ENCODE results near the gene CRYL1.

The CRYL1 gene

DNA sequence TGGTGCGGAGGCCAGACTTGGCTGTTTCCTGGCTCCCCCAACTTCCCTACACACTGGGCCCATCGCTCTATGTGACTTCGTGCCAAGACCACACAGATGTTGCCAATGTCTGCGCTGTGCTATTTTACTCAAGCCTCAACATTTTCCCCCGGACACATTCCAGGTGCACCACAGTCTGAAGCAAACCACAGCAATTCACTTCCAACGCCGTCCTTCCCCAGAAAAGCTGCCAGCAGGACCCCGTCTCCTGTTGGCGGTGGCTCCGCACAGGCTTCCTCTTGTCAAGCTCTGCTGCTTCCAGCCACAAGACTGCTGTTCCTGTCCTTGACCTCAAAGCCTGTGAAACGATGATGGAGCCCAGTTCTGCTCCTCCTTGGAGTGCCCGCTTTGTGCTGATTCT is 100.7 kb downstream of the CRYL1 start:
- no peak overlapping the region for H3K27ac ChIP-seq (ENCODE audit: low read length)
- no peaks in the 10 kb centered on the region for H3K27me3 ChIP-seq (replicated peaks; ENCODE audit: insufficient read depth, low read length)
- no peaks in the 10 kb centered on the region for H3K9me3 ChIP-seq (replicated peaks; ENCODE audit: insufficient read depth, low read length)
- no peaks in the 10 kb centered on the region for H4K20me1 ChIP-seq (ENCODE audit: insufficient read depth, low read length)
- H3K9ac ChIP-seq (ENCODE audit: low read length) = no peak overlapping the region
- no peaks in the 10 kb centered on the region for H3K36me3 ChIP-seq (replicated peaks; ENCODE audit: insufficient read depth, low read length)
- H3K9me2 ChIP-seq (replicated peaks; ENCODE audit: insufficient read depth, low read length) = no peaks in the 10 kb centered on the region
- TF ChIP-seq EZH2phosphoT487 (IDR thresholded peaks at IDR 0.05; ENCODE audit: low read length) = no peak
- no peak for TF ChIP-seq EZH2 (optimal IDR thresholded peaks at IDR 0.05; ENCODE audit: low read depth, low read length)
- TF ChIP-seq, protein P1, sequence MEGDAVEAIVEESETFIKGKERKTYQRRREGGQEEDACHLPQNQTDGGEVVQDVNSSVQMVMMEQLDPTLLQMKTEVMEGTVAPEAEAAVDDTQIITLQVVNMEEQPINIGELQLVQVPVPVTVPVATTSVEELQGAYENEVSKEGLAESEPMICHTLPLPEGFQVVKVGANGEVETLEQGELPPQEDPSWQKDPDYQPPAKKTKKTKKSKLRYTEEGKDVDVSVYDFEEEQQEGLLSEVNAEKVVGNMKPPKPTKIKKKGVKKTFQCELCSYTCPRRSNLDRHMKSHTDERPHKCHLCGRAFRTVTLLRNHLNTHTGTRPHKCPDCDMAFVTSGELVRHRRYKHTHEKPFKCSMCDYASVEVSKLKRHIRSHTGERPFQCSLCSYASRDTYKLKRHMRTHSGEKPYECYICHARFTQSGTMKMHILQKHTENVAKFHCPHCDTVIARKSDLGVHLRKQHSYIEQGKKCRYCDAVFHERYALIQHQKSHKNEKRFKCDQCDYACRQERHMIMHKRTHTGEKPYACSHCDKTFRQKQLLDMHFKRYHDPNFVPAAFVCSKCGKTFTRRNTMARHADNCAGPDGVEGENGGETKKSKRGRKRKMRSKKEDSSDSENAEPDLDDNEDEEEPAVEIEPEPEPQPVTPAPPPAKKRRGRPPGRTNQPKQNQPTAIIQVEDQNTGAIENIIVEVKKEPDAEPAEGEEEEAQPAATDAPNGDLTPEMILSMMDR (IDR thresholded peaks at IDR 0.05; ENCODE audit: low read length) = no peak
- H3K4me1 ChIP-seq (ENCODE audit: low read length) = 0 out of 2 replicates have a peak, but pooled peaks cover 4% of the 10 kb centered on the region
- H2AFZ ChIP-seq (ENCODE audit: low read length) = no peak overlapping the region
- H3K4me2 ChIP-seq (ENCODE audit: low read depth, low read length) = no peak overlapping the region
- H3F3A ChIP-seq (ENCODE audit: insufficient read depth, low read length) = no peaks in the 10 kb centered on the region
- no peaks in the 10 kb centered on the region for H3K79me2 ChIP-seq (ENCODE audit: low read length)
- DNase-seq = no peak
- no peak overlapping the region for H3K4me3 ChIP-seq (ENCODE audit: low read length)

DNA sequence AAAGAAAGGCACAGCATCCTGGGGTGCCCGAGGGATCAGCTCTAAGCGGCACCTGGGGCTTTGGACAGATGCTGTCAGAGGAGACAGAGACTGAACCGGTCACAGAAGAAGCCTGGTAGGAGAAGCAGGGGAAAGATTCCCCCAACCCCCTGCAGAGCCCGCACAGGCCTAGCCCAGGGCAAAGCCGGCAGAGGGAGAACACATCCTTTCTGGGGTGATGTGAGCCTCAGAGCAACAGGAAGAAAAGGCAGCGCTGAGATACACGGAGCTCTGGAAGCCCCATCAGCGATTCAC is 101.2 kb downstream of the CRYL1 start:
- Histone ChIP-seq H2AFZ (ENCODE audit: low read length) (no peak overlapping the region), H3K9ac (ENCODE audit: low read length) (no peak overlapping the region), H3K9me3 (replicated peaks; ENCODE audit: insufficient read depth, low read length) (no peaks in the 10 kb centered on the region), H3K36me3 (replicated peaks; ENCODE audit: insufficient read depth, low read length) (no peaks in the 10 kb centered on the region), H3K4me1 (ENCODE audit: low read length) (0 out of 2 replicates have a peak, but pooled peaks cover 7% of the 10 kb centered on the region), H3K79me2 (ENCODE audit: low read length) (no peaks in the 10 kb centered on the region), H4K20me1 (ENCODE audit: insufficient read depth, low read length) (no peaks in the 10 kb centered on the region), H3K4me2 (ENCODE audit: low read depth, low read length) (no peak overlapping the region), H3K27me3 (replicated peaks; ENCODE audit: insufficient read depth, low read length) (no peaks in the 10 kb centered on the region), H3F3A (ENCODE audit: insufficient read depth, low read length) (no peaks in the 10 kb centered on the region), H3K4me3 (ENCODE audit: low read length) (no peak overlapping the region), H3K9me2 (replicated peaks; ENCODE audit: insufficient read depth, low read length) (no peaks in the 10 kb centered on the region), H3K27ac (ENCODE audit: low read length) (no peak overlapping the region)
- no peak for DNase-seq
- TF ChIP-seq, protein P1 (IDR thresholded peaks at IDR 0.05; ENCODE audit: low read length) = no peak
- no peak for TF ChIP-seq EZH2 (optimal IDR thresholded peaks at IDR 0.05; ENCODE audit: low read depth, low read length)
- no peak for TF ChIP-seq EZH2phosphoT487 (IDR thresholded peaks at IDR 0.05; ENCODE audit: low read length)

DNA sequence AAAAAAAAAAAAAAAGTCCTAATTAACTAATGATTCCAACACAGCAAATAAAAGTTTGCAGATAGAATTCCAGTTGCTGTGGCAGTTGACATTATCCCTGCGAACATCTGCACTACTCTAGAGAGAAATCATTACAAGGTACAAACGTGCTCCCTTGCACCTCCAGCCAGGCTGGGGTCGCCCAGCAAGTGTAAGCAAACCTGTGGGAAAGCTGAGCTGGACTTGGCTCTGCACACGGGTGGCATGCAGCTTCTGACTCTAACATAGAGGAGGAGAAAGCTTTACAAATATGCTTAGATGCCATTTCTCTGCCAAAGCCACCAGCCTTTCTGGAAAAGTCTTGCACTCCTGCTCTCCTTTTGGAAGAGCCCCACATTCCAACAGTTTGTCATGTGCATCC is 103.3 kb downstream of the CRYL1 start:
- Histone ChIP-seq H2AFZ (ENCODE audit: low read length) (no peak overlapping the region), H3K9me2 (replicated peaks; ENCODE audit: insufficient read depth, low read length) (no peaks in the 10 kb centered on the region), H3K79me2 (ENCODE audit: low read length) (no peaks in the 10 kb centered on the region), H3F3A (ENCODE audit: insufficient read depth, low read length) (no peaks in the 10 kb centered on the region), H3K9me3 (replicated peaks; ENCODE audit: insufficient read depth, low read length) (no peaks in the 10 kb centered on the region), H3K9ac (ENCODE audit: low read length) (no peak overlapping the region), H3K4me2 (ENCODE audit: low read depth, low read length) (no peak overlapping the region), H3K27me3 (replicated peaks; ENCODE audit: insufficient read depth, low read length) (no peaks in the 10 kb centered on the region), H3K27ac (ENCODE audit: low read length) (no peak overlapping the region), H3K4me1 (ENCODE audit: low read length) (0 out of 2 replicates have a peak, but pooled peaks cover 7% of the 10 kb centered on the region), H4K20me1 (ENCODE audit: insufficient read depth, low read length) (no peaks in the 10 kb centered on the region), H3K36me3 (replicated peaks; ENCODE audit: insufficient read depth, low read length) (no peaks in the 10 kb centered on the region), H3K4me3 (ENCODE audit: low read length) (no peak overlapping the region)
- no peak for TF ChIP-seq EZH2 (optimal IDR thresholded peaks at IDR 0.05; ENCODE audit: low read depth, low read length)
- TF ChIP-seq EZH2phosphoT487 (IDR thresholded peaks at IDR 0.05; ENCODE audit: low read length) = no peak
- TF ChIP-seq, protein P1 (IDR thresholded peaks at IDR 0.05; ENCODE audit: low read length) = no peak
- no peak for DNase-seq

Measured in MM.1S (cell line).